HCT116 (cell line): ENCODE data around the gene SVBP. TPM values are rescaled to one million over a fixed set of nuclear protein-coding genes. Genes with fewer than 3 reads are reported as not detected.

Experiments
- ATAC-seq: fragments of 200-7000 bp; cut with Tn5 transposase; 2 replicates; pipeline ENCODE4 v1.9.1; 2020; ENCODE audit warnings: mild to moderate bottlenecking, moderate library complexity
- BruUV-seq: library from RNA; stranded (reverse); fragments of 400-500 nt; replicated peaks from 2 replicates; lab custom pipeline; 2021; lab: Mats Ljungman, UMichigan
- CTCF ChIA-PET: fragments of 300-600 bp; sonication (Branson Sonifier 250); formaldehyde crosslinking; loops from one replicate; lab custom pipeline; 2021; ENCODE audit warnings: antibody characterized with exemption; lab: Charles Lee
- POLR2A ChIA-PET: fragments of 300-600, 350-600 bp; sonication (Branson Sonifier 250); formaldehyde crosslinking; loops from one replicate; lab custom pipeline; 2021; ENCODE audit warnings: antibody characterized with exemption; lab: Charles Lee
- RAD21 ChIA-PET, 2 experiments: fragments of 300-600 bp; sonication (Branson Sonifier 250); formaldehyde crosslinking; loops; one replicate each; lab custom pipeline; 2023; ENCODE audit warnings: low total read pairs in 2 of 2; ENCODE audit not compliant: uncharacterized antibody in 2 of 2, unreplicated experiment in 2 of 2, low non-redundant PET in 1 of 2; lab: Charles Lee
- DNase-seq: peaks from one replicate; pipeline ENCODE4 v3.0.0-alpha.2; 2010; ENCODE audit warnings: low read depth, low spot score
- H2AFZ ChIP-seq: fragments of 200-600 bp; shearing (Covaris generic), sonication (generic); 2 replicates; pipeline ENCODE4 v1.6.1; 2017; ENCODE audit warnings: low read depth, mixed run types, mixed read lengths, antibody characterized with exemption, low read length; ENCODE audit not compliant: poor library complexity, severe bottlenecking
- H3K27ac ChIP-seq: 2 replicates; pipeline ENCODE4 v1.5.1; 2012; ENCODE audit warnings: low read depth, low read length
- H3K27me3 ChIP-seq: fragments of 200-600 bp; sonication (generic); 2 replicates; pipeline ENCODE4 v1.6.1; 2016; ENCODE audit warnings: mixed run types, low read length, mixed read lengths; ENCODE audit not compliant: insufficient read depth
- H3K36me3 ChIP-seq, 2 experiments: fragments of 200-500 bp in 1 of 2; fragments of 200-600 bp in 1 of 2; sonication (Bioruptor generic) in 1 of 2; sonication (generic) in 1 of 2; 2 replicates each; pipeline versions ENCODE4 v1.5.1 to v1.6.1; 2014 to 2016; ENCODE audit warnings: low read length in 2 of 2, inconsistent platforms in 1 of 2, mixed read lengths in 1 of 2, mixed run types in 1 of 2; ENCODE audit not compliant: insufficient read depth in 2 of 2, control insufficient read depth in 1 of 2
- H3K4me1 ChIP-seq, 2 experiments: fragments of 200-600 bp in 1 of 2; sonication (generic) in 1 of 2; 2 replicates each; pipeline versions ENCODE4 v1.5.1 to v1.6.1; 2012 to 2017; ENCODE audit warnings: low read length in 2 of 2, inconsistent platforms in 1 of 2, mild to moderate bottlenecking in 1 of 2, mixed read lengths in 1 of 2, mixed run types in 1 of 2, moderate library complexity in 1 of 2; ENCODE audit not compliant: insufficient read depth in 2 of 2, control insufficient read depth in 1 of 2
- H3K4me2 ChIP-seq: fragments of 200-600 bp; sonication (generic); 2 replicates; pipeline ENCODE4 v1.6.1; 2017; ENCODE audit warnings: mixed run types, low read length, mixed read lengths
- H3K4me3 ChIP-seq, 2 experiments: fragments of 200-600 bp in 1 of 2; sonication (generic) in 1 of 2; replicated peaks in 1 of 2; 2 replicates each; pipeline ENCODE4 v1.5.1; 2011 to 2016; ENCODE audit warnings: low read length in 2 of 2, control low read depth in 1 of 2, low read depth in 1 of 2, mild to moderate bottlenecking in 1 of 2, mixed read lengths in 1 of 2, mixed run types in 1 of 2
- H3K79me2 ChIP-seq: fragments of 200-600 bp; sonication (generic); 2 replicates; pipeline ENCODE4 v1.6.1; 2017; ENCODE audit warnings: mild to moderate bottlenecking, mixed run types, low read length, moderate library complexity, mixed read lengths; ENCODE audit not compliant: insufficient read depth
- H3K9ac ChIP-seq: fragments of 200-600 bp; sonication (generic); 2 replicates; pipeline ENCODE4 v1.6.1; 2016; ENCODE audit warnings: low read length, mixed read lengths
- H3K9me2 ChIP-seq: fragments of 200-600 bp; sonication (generic), shearing (Covaris generic); 2 replicates; pipeline ENCODE4 v1.6.1; 2017; ENCODE audit warnings: mixed run types, mild to moderate bottlenecking, moderate library complexity; ENCODE audit not compliant: insufficient read depth
- H3K9me3 ChIP-seq, 2 experiments: fragments of 200-500 bp in 1 of 2; fragments of 200-600 bp in 1 of 2; sonication (Bioruptor generic) in 1 of 2; sonication (generic) in 1 of 2; 2 replicates each; pipeline ENCODE4 v1.6.1; 2014 to 2017; ENCODE audit warnings: low read length in 2 of 2, mixed read lengths in 2 of 2, inconsistent platforms in 1 of 2, low read depth in 1 of 2, mild to moderate bottlenecking in 1 of 2, mixed run types in 1 of 2, moderate library complexity in 1 of 2; ENCODE audit not compliant: control insufficient read depth in 1 of 2, insufficient read depth in 1 of 2
- H4K20me1 ChIP-seq: fragments of 200-600 bp; sonication (generic), shearing (Covaris generic); 2 replicates; pipeline ENCODE4 v1.6.1; 2017; ENCODE audit warnings: mixed run types, mild to moderate bottlenecking, moderate library complexity; ENCODE audit not compliant: insufficient read depth
- CEBPB ChIP-seq: IDR thresholded peaks from 2 replicates; pipeline ENCODE4 v1.6.1; 2012; ENCODE audit warnings: low read depth
- POLR2A ChIP-seq: IDR thresholded peaks from 2 replicates; pipeline ENCODE4 v1.7.0; 2011; ENCODE audit warnings: borderline replicate concordance; ENCODE audit not compliant: insufficient read depth, insufficient read length; ENCODE audit errors: extremely low read depth
- REST ChIP-seq: IDR thresholded peaks from 2 replicates; pipeline ENCODE4 v1.6.1; 2012; ENCODE audit warnings: low read depth
- SIN3A ChIP-seq: IDR thresholded peaks from 2 replicates; pipeline ENCODE4 v1.6.1; 2012; ENCODE audit warnings: low read depth
- YY1 ChIP-seq: IDR thresholded peaks from 2 replicates; pipeline ENCODE4 v1.6.1; 2011; ENCODE audit warnings: low read length, low read depth, moderate library complexity, mild to moderate bottlenecking; ENCODE audit not compliant: insufficient replicate concordance; ENCODE audit errors: extremely low read depth
- ZBTB33 ChIP-seq: IDR thresholded peaks from 2 replicates; pipeline ENCODE4 v1.6.1; 2011; ENCODE audit warnings: mild to moderate bottlenecking, low read length, moderate library complexity; ENCODE audit not compliant: insufficient replicate concordance; ENCODE audit errors: extremely low read depth
- intact Hi-C: fragments of 100-400 bp; cut with micrococcal nuclease; formaldehyde crosslinking; loops from 2 replicates; pipeline ENCODE4 v1.10.0; 2022
- total RNA-seq: library from RNA; stranded (reverse); gene quantifications from one replicate; pipeline ENCODE4 v1.2.1, GENCODE V29; 2021; ENCODE audit not compliant: unreplicated experiment
- TF ChIP-seq, protein P1 (sequence below): IDR thresholded peaks from 2 replicates; pipeline ENCODE4 v1.6.1; 2012

SVBP gene
- total RNA-seq, 1 experiment from 2014 or later: 14.4 TPM

- Histone ChIP-seq H3K9ac (no peak overlapping the region), H3K4me3 (no peak overlapping the region), H3K27me3 (no peaks in the 10 kb centered on the region), H4K20me1 (no peaks in the 10 kb centered on the region), H3K4me1 (no peaks in the 10 kb centered on the region), H3K9me2 (no peaks in the 10 kb centered on the region), H3K4me2 (no peak overlapping the region), H3K36me3 (no peaks in the 10 kb centered on the region), H2AFZ (no peak overlapping the region), H3K27ac (no peak overlapping the region), H3K79me2 (no peaks in the 10 kb centered on the region), H3K9me3 (no peaks in the 10 kb centered on the region)
- BruUV-seq: no TSS peak
- POLR2A ChIA-PET: interaction anchor here (2.5 kb wide), 1 partner anchor 11 kb away, joined by 7 read pairs; the partner anchor contains the start of gene ZNF691
- DNase-seq: no peak
- TF ChIP-seq POLR2A (no peak), SIN3A (no peak), REST (no peak), ZBTB33 (no peak), YY1 (no peak), CEBPB (no peak)
- TF ChIP-seq, protein P1, sequence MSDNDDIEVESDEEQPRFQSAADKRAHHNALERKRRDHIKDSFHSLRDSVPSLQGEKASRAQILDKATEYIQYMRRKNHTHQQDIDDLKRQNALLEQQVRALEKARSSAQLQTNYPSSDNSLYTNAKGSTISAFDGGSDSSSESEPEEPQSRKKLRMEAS: no peak
- RAD21 ChIA-PET: no interaction called here
- ATAC-seq: no peak
- CTCF ChIA-PET: no interaction called here
- intact Hi-C loops: no loop called here
Measured at GRCh38 chr1:42834803-42835202, 17.6 kb upstream of the SVBP start.
